PFSK-1 (cell line): ENCODE results near the gene MLPH.

Experiments
- POLR2AphosphoS5 ChIP-seq: IDR thresholded peaks from 2 replicates; pipeline ENCODE4 v1.6.1; 2012; ENCODE audit warnings: low read depth, mild to moderate bottlenecking, control low read depth, low read length, moderate library complexity
- SIN3A ChIP-seq: IDR thresholded peaks from 2 replicates; pipeline ENCODE4 v1.6.1; 2012; ENCODE audit warnings: mild to moderate bottlenecking, low read length, moderate library complexity, borderline replicate concordance; ENCODE audit not compliant: insufficient read depth

DNA sequence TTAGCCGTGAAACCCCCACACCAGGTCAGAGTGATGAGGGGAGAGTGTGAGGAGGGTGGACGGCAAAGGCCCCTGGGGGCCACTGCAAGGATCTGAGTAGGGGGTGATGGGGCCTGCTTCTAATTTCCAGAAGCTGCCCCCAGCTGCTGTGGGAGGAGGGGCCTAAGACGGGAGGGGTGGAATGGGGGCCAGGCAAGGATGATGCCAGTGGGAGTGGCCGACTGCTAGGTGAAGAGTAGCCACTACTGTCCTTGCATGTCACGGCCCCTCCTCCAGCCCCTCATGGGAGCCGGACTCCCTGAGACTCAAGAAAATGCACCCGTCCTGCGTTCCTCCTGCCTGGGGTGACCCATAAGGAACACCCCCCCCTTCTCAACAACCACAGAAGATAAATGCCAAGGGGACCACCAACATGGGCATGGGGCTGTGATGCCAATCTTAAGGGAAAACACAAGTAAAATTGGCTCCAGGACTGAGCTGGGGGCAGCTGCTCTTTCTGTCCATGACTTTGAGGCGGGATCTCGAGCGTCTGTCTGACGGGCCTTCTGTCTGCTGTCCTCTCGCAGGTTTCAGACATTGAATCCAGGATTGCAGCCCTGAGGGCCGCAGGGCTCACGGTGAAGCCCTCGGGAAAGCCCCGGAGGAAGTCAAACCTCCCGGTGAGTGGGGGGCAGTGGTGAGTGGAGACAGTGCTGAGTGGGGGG lies 55.1 kb downstream of the MLPH start:
- no peak for TF ChIP-seq POLR2AphosphoS5
- TF ChIP-seq SIN3A: no peak
